Kidney (tissue), 14 donors: ENCODE measurements around the gene PCDHGA7. TPM values are rescaled to one million over a fixed set of nuclear protein-coding genes. Genes with fewer than 3 reads are reported as not detected.
"Not testable (repeated sequence)": the region's sequence is repeated elsewhere in the genome, so short reads cannot be mapped to it uniquely, and the experiment has no call there.

Experiments
- DNase-seq, 5 donors: peaks; one replicate each; pipeline ENCODE4 v3.0.0-alpha.2; 2013 to 2020
- FAIRE-seq: peaks from 2 replicates; lab custom pipeline; 2012; peaks lifted over from hg19 to GRCh38; lab: Jason Lieb, UNC
- H3K27ac ChIP-seq, 2 donors: one replicate each; pipeline ENCODE4 v1.7.0; 2013; ENCODE audit warnings: low read depth in 2 of 2, low read length in 2 of 2, inconsistent platforms in 1 of 2
- H3K27me3 ChIP-seq: one replicate; pipeline ENCODE4 v1.7.1; 2013; ENCODE audit warnings: low read length, inconsistent platforms; ENCODE audit not compliant: control insufficient read depth, insufficient read depth
- H3K36me3 ChIP-seq, 3 donors: one replicate each; pipeline versions ENCODE4 v1.7.0 to v1.7.1; 2013; ENCODE audit warnings: low read length in 3 of 3, control low read depth in 1 of 3, inconsistent platforms in 1 of 3; ENCODE audit not compliant: insufficient read depth in 3 of 3, control insufficient read depth in 2 of 3
- H3K4me1 ChIP-seq, 3 donors: one replicate each; pipeline versions ENCODE4 v1.7.0 to v1.7.1; 2013; ENCODE audit warnings: low read length in 3 of 3, inconsistent platforms in 1 of 3, low read depth in 1 of 3; ENCODE audit not compliant: control insufficient read depth in 2 of 3, insufficient read depth in 2 of 3
- H3K4me3 ChIP-seq, 3 donors: one replicate each; pipeline versions ENCODE4 v1.7.0 to v1.8.1; 2013; ENCODE audit warnings: low read length in 3 of 3, control low read depth in 1 of 3, inconsistent platforms in 1 of 3
- H3K9ac ChIP-seq, 3 donors: one replicate each; pipeline versions ENCODE4 v1.7.0 to v1.7.1; 2013; ENCODE audit warnings: low read length in 3 of 3, control low read depth in 1 of 3, inconsistent platforms in 1 of 3
- H3K9me3 ChIP-seq, 3 donors: one replicate each; pipeline versions ENCODE4 v1.7.0 to v1.7.1; 2013; ENCODE audit warnings: low read length in 3 of 3, control low read depth in 1 of 3, inconsistent platforms in 1 of 3; ENCODE audit not compliant: control insufficient read depth in 2 of 3, insufficient read depth in 1 of 3
- CTCF ChIP-seq: IDR thresholded peaks from 3 replicates; pipeline ENCODE4 v1.5.1; 2012; ENCODE audit warnings: mild to moderate bottlenecking, moderate library complexity, borderline replicate concordance; ENCODE audit not compliant: insufficient read depth; ENCODE audit errors: extremely low read depth
- intact Hi-C: fragments of 100-400 bp; cut with DNase I; formaldehyde crosslinking; loops from one replicate; pipeline ENCODE4 v1.11.1; 2022
- polyA plus RNA-seq: library from polyadenylated mRNA; stranded (reverse); fragments of 350-450 nt; fragmentation: Illumina TruSeq; extraction: RNeasy Lipid Tissue Mini Kit (QIAGEN cat#74804); gene quantifications from one replicate; pipeline ENCODE4 v1.2.3, GENCODE V29; 2014; ENCODE audit warnings: low read depth, low replicate concordance; ENCODE audit not compliant: insufficient read depth
- total RNA-seq: library from RNA; stranded (reverse); fragmentation: NEBNext Ultra II Directional; extraction: Animal tissue kit (Norgen Biotek cat#: 25700); gene quantifications from one replicate; pipeline ENCODE4 v1.2.1, GENCODE V29; 2021
- donor health status: control.
- donor health status: control.
- donor health status: control.
- donor health status: control.
- donor health status: control.
- donor health status: DM: yes; HTN: yes; CAD: no.
- donor health status: Normal renal cell carcinoma (clear cell type).

Gene PCDHGA7
- total and polyA plus RNA-seq, 2 donors from 2014 or later, result 0.49 to 4.1 TPM

- intact Hi-C loops, result no loop called here
- no peaks in the 10 kb centered on the region for H3K4me1 ChIP-seq
- TF ChIP-seq CTCF, result no peak
- no peak for FAIRE-seq
- no peak overlapping the region for H3K9ac ChIP-seq
- peak overlapping the region in 1 of 3 donors; percentile 48 for H3K4me3 ChIP-seq
- H3K27ac ChIP-seq, result no peak overlapping the region
- DNase-seq, result no peak
- no peaks in the 10 kb centered on the region for H3K27me3 ChIP-seq
- no peaks in the 10 kb centered on the region for H3K36me3 ChIP-seq
- peaks cover 2 to 67% (median 18%) of the 10 kb centered on the region in 3 donors for H3K9me3 ChIP-seq
Observed at GRCh38 chr5:141374627-141375026, 7.9 kb upstream of the PCDHGA7 start.

- H3K9me3 ChIP-seq, result peaks cover 2 to 61% (median 18%) of the 10 kb centered on the region in 3 donors
Observed at GRCh38 chr5:141375444-141376155, 6.9 kb upstream of the PCDHGA7 start.

GRCh38 chr5:141383345-141383744 lies 803 bp downstream of the PCDHGA7 start:
- H3K9ac ChIP-seq, result no peak overlapping the region
- no peak for TF ChIP-seq CTCF
- intact Hi-C loops, result no loop called here
- DNase-seq (no peak), FAIRE-seq (no peak)
- H3K27ac ChIP-seq, result no peak overlapping the region
- no peaks in the 10 kb centered on the region for H3K4me1 ChIP-seq
- no peaks in the 10 kb centered on the region for H3K27me3 ChIP-seq
- peaks cover 4 to 62% (median 13%) of the 10 kb centered on the region in 3 donors for H3K9me3 ChIP-seq
- no peaks in the 10 kb centered on the region for H3K36me3 ChIP-seq
- H3K4me3 ChIP-seq, result peak overlapping the region in 2 of 3 donors; percentile 3 to 43

More at GRCh38 chr5:141375444-141376155, 6.9 kb upstream of the PCDHGA7 start:
- DNase-seq, H3K27ac ChIP-seq, H3K9ac ChIP-seq, H3K4me3 ChIP-seq, H3K4me1 ChIP-seq, FAIRE-seq, H3K27me3 ChIP-seq, intact Hi-C loops, H3K36me3 ChIP-seq: not testable (repeated sequence)

- intact Hi-C loops, result no loop called here
- FAIRE-seq, result no peak
Observed at GRCh38 chr5:141384471-141385267, 2.1 kb downstream of the PCDHGA7 start.

More at GRCh38 chr5:141384471-141385267, 2.1 kb downstream of the PCDHGA7 start:
- no peaks in the 10 kb centered on the region for H3K4me1 ChIP-seq
- peak in 1 of 5 donors; percentile 61 for DNase-seq
- no peak overlapping the region for H3K9ac ChIP-seq
- no peaks in the 10 kb centered on the region for H3K27me3 ChIP-seq
- no peaks in the 10 kb centered on the region for H3K36me3 ChIP-seq
- no peak overlapping the region for H3K4me3 ChIP-seq
- no peak overlapping the region for H3K27ac ChIP-seq
- TF ChIP-seq CTCF, result no peak
- peaks cover 6 to 65% (median 17%) of the 10 kb centered on the region in 3 donors for H3K9me3 ChIP-seq
